Measurements from ENCODE around the gene SLC12A8.

Gene SLC12A8

GRCh38 chr3:125136966-125137357 is 75.6 kb downstream of the SLC12A8 start:
- DNase-seq: no peak

- no peak for DNase-seq
Observed at GRCh38 chr3:125136515-125136914, 76.0 kb downstream of the SLC12A8 start.

- DNase-seq: no peak
Observed at GRCh38 chr3:125134952-125135351, 77.6 kb downstream of the SLC12A8 start.

GRCh38 chr3:125132815-125133214 is 79.7 kb downstream of the SLC12A8 start:
- no peak for DNase-seq

GRCh38 chr3:125129512-125129997 is 83.0 kb downstream of the SLC12A8 start:
- DNase-seq: no peak

GRCh38 chr3:125128861-125129501 is 83.6 kb downstream of the SLC12A8 start:
- DNase-seq: no peak

GRCh38 chr3:125126323-125126722 is 86.2 kb downstream of the SLC12A8 start:
- DNase-seq: no peak

- no peak for DNase-seq
Observed at GRCh38 chr3:125125821-125126245, 86.7 kb downstream of the SLC12A8 start.

- DNase-seq: no peak
Observed at GRCh38 chr3:125123451-125124305, 88.9 kb downstream of the SLC12A8 start.

GRCh38 chr3:125121246-125122010 is 91.1 kb downstream of the SLC12A8 start:
- DNase-seq: peak; percentile 41

GRCh38 chr3:125120379-125121122 is 92.0 kb downstream of the SLC12A8 start:
- no peak for DNase-seq

GRCh38 chr3:125119752-125120378 is 92.7 kb downstream of the SLC12A8 start:
- DNase-seq: peak; percentile 42

GRCh38 chr3:125118600-125118999 is 93.9 kb downstream of the SLC12A8 start:
- no peak for DNase-seq

- no peak for DNase-seq
Observed at GRCh38 chr3:125117631-125118191, 94.8 kb downstream of the SLC12A8 start.

- no peak for DNase-seq
Observed at GRCh38 chr3:125116311-125117080, 96.1 kb downstream of the SLC12A8 start.

GRCh38 chr3:125115640-125116039 is 96.9 kb downstream of the SLC12A8 start:
- DNase-seq: no peak

- DNase-seq: no peak
Observed at GRCh38 chr3:125112981-125113380, 99.6 kb downstream of the SLC12A8 start.

GRCh38 chr3:125110876-125111480 is 101.6 kb downstream of the SLC12A8 start:
- DNase-seq: no peak

GRCh38 chr3:125110016-125110875 is 102.3 kb downstream of the SLC12A8 start:
- no peak for DNase-seq

- no peak for DNase-seq
Observed at GRCh38 chr3:125109536-125109925, 103.0 kb downstream of the SLC12A8 start.
